GM19025 (cell line): ENCODE measurements around the gene COPS9.

ENCODE experiments used
- ATAC-seq: cut with Tn5 transposase; IDR thresholded peaks from one replicate; pipeline ENCODE4 v1.9.1; 2021; ENCODE audit warnings: mild to moderate bottlenecking, low read depth, moderate library complexity; ENCODE audit not compliant: unreplicated experiment

The COPS9 gene

DNA sequence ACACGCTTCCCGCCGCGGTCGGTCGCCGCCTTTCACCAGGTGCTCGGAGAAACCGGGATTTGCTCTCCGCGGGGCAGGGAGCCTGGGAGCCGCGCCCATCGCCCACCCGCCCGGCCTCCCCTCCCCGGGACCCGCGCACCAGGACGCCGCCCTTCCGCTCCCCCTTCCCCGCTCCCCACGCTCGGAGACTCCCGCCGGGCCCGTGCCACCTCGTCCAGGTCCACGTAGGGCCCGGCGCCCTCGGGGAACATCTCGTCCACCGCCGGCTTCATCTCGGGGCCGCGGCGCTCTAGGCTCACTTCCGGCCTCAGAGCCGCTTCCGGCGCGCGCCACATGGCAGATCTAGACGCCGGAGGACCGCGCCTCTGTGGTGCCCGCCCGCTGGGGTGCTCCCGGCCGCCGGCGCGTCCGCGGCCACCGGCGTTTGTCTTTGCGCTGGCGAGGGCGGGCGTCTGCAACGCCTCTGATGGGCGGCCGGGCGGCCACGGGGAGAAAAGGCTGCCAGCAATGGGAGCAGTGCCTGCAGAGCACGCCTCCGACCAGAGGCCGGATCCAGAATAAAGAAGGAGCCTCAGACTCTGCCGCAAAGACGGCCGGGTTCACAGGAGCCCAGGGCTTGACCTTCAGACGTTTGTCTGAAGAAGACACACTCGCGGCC, at the start of gene COPS9:
TSS of gene COPS9 (minus strand) at position 293 of the 658 bp plus-strand sequence. CDS start at position 272, 21 bp downstream.
- ATAC-seq = peak; percentile 92

DNA sequence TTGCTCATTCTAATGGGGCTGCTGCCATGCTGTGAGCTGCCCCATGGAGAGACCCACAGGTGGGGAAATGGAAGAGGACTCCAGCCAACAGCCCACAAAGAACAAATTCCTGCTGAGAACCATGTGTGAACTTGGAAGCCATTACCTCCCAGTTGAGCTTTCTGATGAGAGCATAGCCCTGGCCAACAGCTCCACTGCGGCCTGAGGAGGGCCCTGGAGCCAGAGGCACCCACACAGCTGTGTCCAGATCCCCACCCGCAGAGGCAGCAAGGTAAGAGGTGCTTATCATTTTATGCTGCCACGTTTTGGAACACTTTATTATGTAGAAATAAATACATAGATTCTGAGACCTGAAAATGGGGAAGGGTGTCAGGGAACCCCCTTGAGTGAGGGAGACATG, 48.6 kb upstream of the COPS9 start:
- ATAC-seq = no peak

DNA sequence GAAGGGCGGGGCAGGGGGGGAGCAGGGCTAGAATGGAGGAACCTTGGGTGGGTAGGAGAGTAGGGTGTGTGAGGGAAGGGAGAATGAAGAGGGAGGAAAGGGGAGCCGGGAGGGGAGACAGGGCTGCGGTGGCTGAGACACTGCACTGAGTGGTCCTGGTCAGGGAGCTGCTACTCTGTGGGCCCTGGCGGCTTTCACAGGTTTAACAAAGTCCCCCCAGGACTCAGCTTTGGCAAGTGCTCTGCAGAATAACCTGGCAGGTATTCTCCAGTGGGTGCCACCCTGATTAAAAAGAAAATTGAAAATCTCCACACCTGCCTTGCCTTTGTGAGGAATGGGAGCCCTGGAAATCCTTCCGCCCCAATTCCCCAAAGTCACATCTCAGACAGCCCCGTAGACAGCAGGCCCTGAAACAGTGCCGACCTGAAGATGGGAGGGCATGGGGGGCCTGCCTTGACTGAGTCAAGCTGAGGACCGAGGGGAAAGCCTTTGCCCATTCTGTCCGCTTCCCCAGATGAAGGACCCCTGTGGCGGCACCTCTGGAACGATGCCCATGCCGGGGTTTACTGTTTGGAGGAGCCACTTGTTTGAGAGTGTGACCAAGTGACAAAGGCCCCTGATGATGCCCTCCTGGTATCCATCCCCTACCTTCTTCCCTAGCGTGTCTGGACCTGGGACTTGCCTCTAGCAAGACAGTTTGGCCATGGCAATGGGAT, 47.9 kb upstream of the COPS9 start:
- no peak for ATAC-seq

DNA sequence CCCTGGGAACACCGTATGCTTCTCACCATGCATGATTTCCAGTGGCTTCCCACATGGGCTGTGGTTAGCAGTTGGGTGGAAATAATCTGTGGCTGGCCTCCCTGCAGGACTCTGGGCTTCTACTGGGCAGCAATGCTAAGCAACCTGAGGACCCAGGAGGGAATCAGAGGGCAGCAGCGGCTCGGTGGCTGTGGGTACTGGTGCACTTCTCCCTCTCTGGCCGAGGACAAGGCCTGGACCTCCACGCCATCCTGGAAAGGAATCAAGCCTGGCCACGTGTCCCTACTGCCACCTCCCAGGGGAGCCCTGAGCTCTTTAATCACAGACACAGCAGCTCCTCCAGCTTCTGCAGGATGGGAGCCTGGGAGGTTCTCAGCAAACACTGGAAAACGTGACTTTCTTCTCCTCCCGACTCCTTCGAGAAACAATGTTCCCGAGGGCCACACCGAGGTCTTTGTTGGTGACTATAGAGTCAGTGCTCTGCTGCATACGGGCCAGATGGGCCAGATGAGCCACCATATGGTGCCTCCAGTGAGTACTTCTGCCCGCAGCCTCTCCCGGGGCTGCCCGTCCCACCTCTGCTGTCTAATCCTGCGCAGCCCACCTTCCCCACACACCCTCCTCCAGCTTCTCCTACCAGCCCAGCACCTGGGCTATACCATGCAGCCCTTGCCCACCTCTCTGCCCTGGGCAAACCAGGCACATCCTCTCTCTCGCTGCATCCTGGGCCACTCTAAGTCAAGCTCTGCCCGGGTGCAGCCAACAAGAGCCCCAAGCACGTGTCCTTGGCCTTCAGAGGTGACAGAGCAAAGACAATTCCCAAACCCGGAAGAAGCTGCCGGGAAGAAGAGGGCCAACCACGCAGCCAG, 47.1 kb upstream of the COPS9 start:
- no peak for ATAC-seq

- ATAC-seq = no peak
These were observed 46.4 kb upstream of the COPS9 start for GRCh38 chr2:240182476-240182875.

DNA sequence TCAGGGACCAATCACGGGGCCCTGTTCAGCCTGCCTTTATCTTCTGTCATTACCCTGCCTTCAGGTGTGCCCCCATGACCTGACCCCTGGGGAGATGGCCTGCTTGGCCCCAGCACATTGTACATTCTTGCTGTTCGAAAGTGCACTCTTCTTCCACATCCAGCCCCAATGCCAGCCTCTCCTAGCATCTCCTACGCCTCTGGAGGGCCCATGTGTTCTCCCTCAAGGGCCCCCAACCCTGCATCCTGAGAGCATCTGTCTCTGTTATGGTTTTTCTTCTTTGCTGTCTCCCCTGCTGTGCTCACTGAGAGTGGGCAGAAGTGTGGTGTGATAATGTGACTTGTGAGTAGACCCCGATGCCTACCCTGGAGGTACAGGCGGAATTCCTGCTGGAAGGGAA, 45.9 kb upstream of the COPS9 start:
- ATAC-seq = no peak

DNA sequence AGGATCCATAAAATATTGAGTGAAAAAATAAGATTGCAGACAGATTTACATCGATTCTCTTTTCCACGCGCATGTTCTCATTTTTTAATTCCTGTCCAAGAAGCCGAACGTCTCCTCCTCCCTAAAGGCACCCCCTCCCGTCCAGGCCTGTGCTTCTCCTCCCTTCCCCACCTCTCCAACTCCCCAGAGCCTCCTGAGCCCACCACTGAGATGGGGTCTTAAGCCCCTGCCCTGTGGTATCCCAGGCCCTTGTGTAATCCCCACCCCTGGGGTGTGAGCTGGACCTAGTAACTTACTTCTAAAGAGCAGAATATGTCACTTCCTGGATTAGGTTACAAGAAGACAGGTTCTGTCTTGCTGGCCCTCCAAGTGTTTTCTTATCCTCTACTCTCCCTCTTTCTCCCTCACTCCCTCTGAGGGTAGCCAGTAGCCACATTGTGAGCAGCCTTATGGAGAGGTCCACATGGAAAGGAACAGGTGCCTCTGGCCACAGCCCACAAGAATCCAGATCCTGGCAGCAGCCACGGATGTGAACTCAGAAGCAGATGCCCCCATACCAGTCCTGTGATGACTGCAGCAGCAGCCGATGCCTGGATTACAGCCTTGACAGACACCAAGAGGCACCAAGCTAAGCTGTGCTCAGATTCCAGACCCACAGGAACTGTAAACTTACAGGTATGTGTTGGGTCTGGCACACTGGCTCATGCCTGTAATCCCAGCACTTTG, 44.0 kb upstream of the COPS9 start:
- no peak for ATAC-seq

DNA sequence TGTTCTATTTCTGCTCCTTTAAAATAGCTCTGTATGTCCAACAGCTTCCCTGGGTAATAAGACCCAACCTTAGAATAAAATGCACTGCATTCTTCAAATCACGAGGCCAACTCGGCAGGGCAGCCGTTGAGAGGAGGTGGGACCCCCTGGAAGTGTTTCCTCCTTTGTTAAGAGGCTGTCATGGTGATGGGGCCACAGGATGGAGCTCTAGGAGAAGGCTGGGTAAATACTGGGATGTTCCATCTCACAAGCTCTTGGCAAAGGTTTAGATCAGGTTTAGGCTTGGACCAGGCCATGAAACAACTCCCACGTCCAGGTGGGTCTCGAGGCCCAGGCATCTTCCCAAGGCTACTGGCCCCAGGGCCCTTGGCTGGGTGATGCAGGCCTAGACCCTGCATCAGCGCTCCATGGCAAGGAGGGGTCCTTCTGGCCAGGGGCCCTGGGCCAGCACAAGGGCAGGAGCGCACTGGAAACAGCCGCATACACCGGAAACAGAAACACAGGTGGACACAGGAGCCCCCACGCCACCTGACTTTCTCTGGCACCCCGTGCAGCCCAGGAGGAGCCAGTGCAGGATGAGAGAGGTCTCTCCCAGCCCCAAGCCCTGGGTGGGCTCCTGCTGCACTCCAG, 43.2 kb upstream of the COPS9 start:
- ATAC-seq = no peak

DNA sequence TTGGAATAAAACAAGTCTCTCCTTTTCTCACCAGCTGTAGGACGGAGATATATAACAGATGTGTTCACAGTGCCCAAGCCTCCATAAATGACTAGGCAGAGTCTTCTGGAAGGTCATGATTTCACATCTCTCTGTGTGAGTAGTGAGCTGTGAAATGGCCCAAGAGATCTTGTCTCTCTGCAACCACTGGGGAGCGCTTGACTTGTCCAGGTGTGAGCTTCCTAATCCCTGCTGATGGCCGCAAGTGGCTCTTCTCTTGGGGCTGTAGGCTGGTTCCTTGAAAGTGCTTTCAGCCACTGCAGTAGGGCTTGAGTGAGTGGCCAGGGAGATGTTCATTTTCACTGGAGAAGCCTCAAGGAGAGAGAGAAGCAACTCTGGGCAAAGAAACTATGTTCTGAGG, 42.5 kb upstream of the COPS9 start:
- no peak for ATAC-seq

DNA sequence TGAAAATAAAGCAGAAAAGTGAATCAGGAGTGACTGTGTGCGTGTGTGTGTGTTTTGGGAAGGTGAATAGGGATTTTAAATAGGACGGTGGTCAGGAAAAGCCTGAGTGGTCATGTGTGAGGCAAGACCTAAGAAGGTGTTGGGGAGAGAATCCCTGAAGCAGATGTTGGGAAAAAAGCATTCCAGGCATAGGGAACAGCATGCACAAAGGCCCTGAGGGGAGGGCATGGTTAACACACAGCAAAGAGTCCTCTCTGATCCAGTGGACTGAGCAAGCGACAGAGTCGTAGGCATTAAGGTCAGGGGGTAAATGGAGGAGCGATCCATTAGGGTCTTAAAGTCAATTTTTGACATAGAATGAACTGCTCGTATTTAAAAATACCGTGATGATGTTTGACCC, 38.4 kb upstream of the COPS9 start:
- ATAC-seq = no peak

GRCh38 chr2:240172071-240172895, 36.2 kb upstream of the COPS9 start:
- no peak for ATAC-seq

GRCh38 chr2:240170883-240171282, 34.8 kb upstream of the COPS9 start:
- ATAC-seq = no peak

DNA sequence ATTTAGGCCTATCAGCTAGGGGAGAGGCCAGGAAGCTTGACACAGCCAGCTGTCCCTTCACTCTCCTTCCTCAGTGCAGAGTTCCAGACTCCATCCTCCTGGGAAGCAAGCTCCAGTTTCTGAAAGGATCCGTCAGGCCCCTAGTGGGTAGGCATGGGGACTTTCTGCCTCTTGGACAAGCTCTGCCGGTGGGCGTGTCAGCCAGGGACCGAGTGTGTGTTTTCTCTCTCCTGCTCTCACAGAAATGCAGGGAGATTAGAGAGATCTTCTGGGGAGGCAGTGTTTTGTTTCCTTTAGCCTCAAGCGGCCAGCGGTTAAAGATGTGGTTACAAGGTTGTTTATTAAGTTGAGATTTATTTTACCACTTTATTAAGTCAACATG, 34.2 kb upstream of the COPS9 start:
- no peak for ATAC-seq

DNA sequence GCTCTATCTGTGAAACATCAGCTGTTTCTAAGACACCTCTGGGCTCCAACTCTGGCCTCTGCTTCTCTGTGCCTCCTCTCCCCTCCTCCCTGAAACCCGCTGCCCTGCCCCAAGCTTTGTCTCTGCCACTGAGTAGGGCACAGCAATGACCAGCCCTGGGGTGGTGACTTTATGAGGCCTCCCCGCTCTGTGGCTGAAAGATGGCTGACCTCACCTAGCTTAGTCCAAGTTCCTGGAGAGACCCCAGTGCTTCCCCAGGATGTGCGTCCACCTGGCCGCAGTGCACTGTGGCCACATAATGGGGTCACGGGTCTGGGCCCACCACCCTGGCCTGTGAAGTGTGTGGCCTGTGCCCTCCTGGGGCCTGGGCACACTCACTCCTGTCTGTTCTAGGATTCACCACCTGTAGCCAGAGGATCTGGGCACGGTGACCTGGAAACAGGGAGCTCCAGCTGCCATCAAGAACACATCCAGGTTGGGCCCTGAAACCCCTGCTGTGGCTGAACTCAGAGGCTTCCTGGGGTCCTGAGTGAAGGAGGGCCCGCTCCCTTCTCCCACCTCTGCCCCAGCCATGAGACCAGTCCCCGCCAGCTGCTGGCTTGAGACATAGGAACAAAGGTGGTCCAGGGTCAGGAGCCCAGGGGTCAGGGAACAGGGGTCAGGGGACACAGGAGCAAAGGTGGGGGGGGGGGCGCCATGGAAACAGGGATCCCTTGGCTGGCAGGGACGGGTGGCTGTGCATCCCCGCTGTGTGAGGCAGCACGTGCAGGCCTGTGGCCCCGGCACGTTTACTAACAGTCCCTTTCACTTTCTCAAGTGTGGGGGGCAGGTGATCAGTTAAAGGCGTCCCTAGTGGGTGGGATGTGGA, 33.6 kb upstream of the COPS9 start:
- no peak for ATAC-seq

- ATAC-seq = no peak
These were observed 32.6 kb upstream of the COPS9 start for GRCh38 chr2:240168546-240169361.

- no peak for ATAC-seq
These were observed 31.9 kb upstream of the COPS9 start for GRCh38 chr2:240168041-240168440.

- no peak for ATAC-seq
These were observed 31.4 kb upstream of the COPS9 start for GRCh38 chr2:240167588-240167880.
